ENCODE results near the gene ALDH9A1. TPM values are rescaled to one million over a fixed set of nuclear protein-coding genes. Genes with fewer than 3 reads are reported as not detected.
"Not testable (repeated sequence)": the region's sequence is repeated elsewhere in the genome, so short reads cannot be mapped to it uniquely, and the experiment has no call there.

ALDH9A1 gene
- polyA plus RNA-seq, 4 donors: 53.0 to 73.2 (median 60.3) TPM

- Histone ChIP-seq H3K36me3 (ENCODE audit: control insufficient read depth in 3 of 3, insufficient read depth in 2 of 3, low read depth in 1 of 3, low read length in 3 of 3) (peaks cover 10 to 30% (median 12%) of the 10 kb centered on the region in 3 donors), H3K4me3 (ENCODE audit: low read depth in 1 of 3, low read length in 3 of 3) (no peak overlapping the region), H3K4me1 (ENCODE audit: control insufficient read depth in 3 of 3, insufficient read depth in 2 of 3, low read depth in 1 of 3, low read length in 2 of 3) (no peaks in the 10 kb centered on the region), H3K27me3 (ENCODE audit: control insufficient read depth in 3 of 3, insufficient read depth in 3 of 3, low read length in 3 of 3) (no peaks in the 10 kb centered on the region), H3K9me3 (ENCODE audit: control insufficient read depth in 2 of 2, insufficient read depth in 1 of 2, low read depth in 1 of 2, low read length in 1 of 2) (no peaks in the 10 kb centered on the region), H3K27ac (ENCODE audit: low read depth in 1 of 3, low read length in 2 of 3) (no peak overlapping the region)
- FAIRE-seq (no peak), DNase-seq (no peak)
- WGBS, 3 donors: 92 to 100% (median 98%) methylated on average over 3 of the region's 3 CpGs
Measured at GRCh38 chr1:165668184-165668583, 30.2 kb downstream of the ALDH9A1 start.

- DNase-seq (no peak), FAIRE-seq (no peak)
- no peaks in the 10 kb centered on the region for H3K9me3 ChIP-seq (ENCODE audit: control insufficient read depth in 2 of 2, insufficient read depth in 1 of 2, low read depth in 1 of 2, low read length in 1 of 2)
- peaks cover 13 to 29% (median 20%) of the 10 kb centered on the region in 3 donors for H3K36me3 ChIP-seq (ENCODE audit: control insufficient read depth in 3 of 3, insufficient read depth in 2 of 3, low read depth in 1 of 3, low read length in 3 of 3)
- peaks cover 0 to 2% (median 0%) of the 10 kb centered on the region in 3 donors for H3K4me1 ChIP-seq (ENCODE audit: control insufficient read depth in 3 of 3, insufficient read depth in 2 of 3, low read depth in 1 of 3, low read length in 2 of 3)
- H3K4me3 ChIP-seq (ENCODE audit: low read depth in 1 of 3, low read length in 3 of 3): no peak overlapping the region
- H3K27me3 ChIP-seq (ENCODE audit: control insufficient read depth in 3 of 3, insufficient read depth in 3 of 3, low read length in 3 of 3): no peaks in the 10 kb centered on the region
- no peak overlapping the region for H3K27ac ChIP-seq (ENCODE audit: low read depth in 1 of 3, low read length in 2 of 3)
- 79 to 81% (median 81%) methylated on average over 5 of the region's 5 CpGs for WGBS, 3 donors
Measured at GRCh38 chr1:165666152-165666825, 32.1 kb downstream of the ALDH9A1 start.

- no peak for DNase-seq
- peaks cover 15 to 21% (median 21%) of the 10 kb centered on the region in 3 donors for H3K36me3 ChIP-seq (ENCODE audit: control insufficient read depth in 3 of 3, insufficient read depth in 2 of 3, low read depth in 1 of 3, low read length in 3 of 3)
- FAIRE-seq: no peak
- no peaks in the 10 kb centered on the region for H3K9me3 ChIP-seq (ENCODE audit: control insufficient read depth in 2 of 2, insufficient read depth in 1 of 2, low read depth in 1 of 2, low read length in 1 of 2)
- no peaks in the 10 kb centered on the region for H3K27me3 ChIP-seq (ENCODE audit: control insufficient read depth in 3 of 3, insufficient read depth in 3 of 3, low read length in 3 of 3)
- peaks cover 0 to 2% (median 0%) of the 10 kb centered on the region in 3 donors for H3K4me1 ChIP-seq (ENCODE audit: control insufficient read depth in 3 of 3, insufficient read depth in 2 of 3, low read depth in 1 of 3, low read length in 2 of 3)
- 76 to 91% (median 79%) methylated on average over 3 of the region's 3 CpGs for WGBS, 3 donors
- H3K27ac ChIP-seq (ENCODE audit: low read depth in 1 of 3, low read length in 2 of 3): no peak overlapping the region
- H3K4me3 ChIP-seq (ENCODE audit: low read depth in 1 of 3, low read length in 3 of 3): no peak overlapping the region
Measured at GRCh38 chr1:165662186-165662585, 36.2 kb downstream of the ALDH9A1 start.

GRCh38 chr1:165661703-165662102 is 36.7 kb downstream of the ALDH9A1 start:
- peaks cover 15 to 23% (median 21%) of the 10 kb centered on the region in 3 donors for H3K36me3 ChIP-seq (ENCODE audit: control insufficient read depth in 3 of 3, insufficient read depth in 2 of 3, low read depth in 1 of 3, low read length in 3 of 3)
- no peaks in the 10 kb centered on the region for H3K27me3 ChIP-seq (ENCODE audit: control insufficient read depth in 3 of 3, insufficient read depth in 3 of 3, low read length in 3 of 3)
- no peak overlapping the region for H3K27ac ChIP-seq (ENCODE audit: low read depth in 1 of 3, low read length in 2 of 3)
- H3K4me3 ChIP-seq (ENCODE audit: low read depth in 1 of 3, low read length in 3 of 3): no peak overlapping the region
- 91 to 95% (median 92%) methylated on average over 2 of the region's 2 CpGs for WGBS, 3 donors
- no peaks in the 10 kb centered on the region for H3K9me3 ChIP-seq (ENCODE audit: control insufficient read depth in 2 of 2, insufficient read depth in 1 of 2, low read depth in 1 of 2, low read length in 1 of 2)
- H3K4me1 ChIP-seq (ENCODE audit: control insufficient read depth in 3 of 3, insufficient read depth in 2 of 3, low read depth in 1 of 3, low read length in 2 of 3): peaks cover 0 to 2% (median 0%) of the 10 kb centered on the region in 3 donors
- DNase-seq (no peak), FAIRE-seq (no peak)

- H3K36me3 ChIP-seq (ENCODE audit: control insufficient read depth in 3 of 3, insufficient read depth in 2 of 3, low read depth in 1 of 3, low read length in 3 of 3): peaks cover 18 to 29% (median 25%) of the 10 kb centered on the region in 3 donors
- H3K27ac ChIP-seq (ENCODE audit: low read depth in 1 of 3, low read length in 2 of 3): no peak overlapping the region
- no peak for DNase-seq
- H3K9me3 ChIP-seq (ENCODE audit: control insufficient read depth in 2 of 2, insufficient read depth in 1 of 2, low read depth in 1 of 2, low read length in 1 of 2): no peaks in the 10 kb centered on the region
- no peak overlapping the region for H3K4me3 ChIP-seq (ENCODE audit: low read depth in 1 of 3, low read length in 3 of 3)
- no peaks in the 10 kb centered on the region for H3K27me3 ChIP-seq (ENCODE audit: control insufficient read depth in 3 of 3, insufficient read depth in 3 of 3, low read length in 3 of 3)
- 58 to 93% (median 89%) methylated on average over 3 of the region's 3 CpGs for WGBS, 3 donors
- H3K4me1 ChIP-seq (ENCODE audit: control insufficient read depth in 3 of 3, insufficient read depth in 2 of 3, low read depth in 1 of 3, low read length in 2 of 3): peaks cover 0 to 2% (median 0%) of the 10 kb centered on the region in 3 donors
- FAIRE-seq: no peak
Measured at GRCh38 chr1:165659581-165659895, 38.8 kb downstream of the ALDH9A1 start.

- not testable (repeated sequence) for DNase-seq; H3K4me3 ChIP-seq (ENCODE audit: low read depth in 1 of 3, low read length in 3 of 3); H3K4me1 ChIP-seq (ENCODE audit: control insufficient read depth in 3 of 3, insufficient read depth in 2 of 3, low read depth in 1 of 3, low read length in 2 of 3); H3K9me3 ChIP-seq (ENCODE audit: control insufficient read depth in 2 of 2, insufficient read depth in 1 of 2, low read depth in 1 of 2, low read length in 1 of 2); H3K27ac ChIP-seq (ENCODE audit: low read depth in 1 of 3, low read length in 2 of 3); H3K27me3 ChIP-seq (ENCODE audit: control insufficient read depth in 3 of 3, insufficient read depth in 3 of 3, low read length in 3 of 3); FAIRE-seq
- WGBS, 3 donors: 92 to 97% (median 96%) methylated on average over 9 of the region's 9 CpGs
- H3K36me3 ChIP-seq (ENCODE audit: control insufficient read depth in 3 of 3, insufficient read depth in 2 of 3, low read depth in 1 of 3, low read length in 3 of 3): peaks cover 17 to 33% (median 25%) of the 10 kb centered on the region in 3 donors
Measured at GRCh38 chr1:165658766-165659580, 39.4 kb downstream of the ALDH9A1 start.

GRCh38 chr1:165650981-165651625 is 47.3 kb downstream of the ALDH9A1 start:
- DNase-seq: no peak
- Histone ChIP-seq H3K4me1 (ENCODE audit: control insufficient read depth in 3 of 3, insufficient read depth in 2 of 3, low read depth in 1 of 3, low read length in 2 of 3) (peaks cover 0 to 20% (median 2%) of the 10 kb centered on the region in 3 donors), H3K9me3 (ENCODE audit: control insufficient read depth in 2 of 2, insufficient read depth in 1 of 2, low read depth in 1 of 2, low read length in 1 of 2) (peaks cover 0 to 3% of the 10 kb centered on the region in 2 donors), H3K36me3 (ENCODE audit: control insufficient read depth in 3 of 3, insufficient read depth in 2 of 3, low read depth in 1 of 3, low read length in 3 of 3) (peaks cover 4 to 47% (median 18%) of the 10 kb centered on the region in 3 donors), H3K4me3 (ENCODE audit: low read depth in 1 of 3, low read length in 3 of 3) (no peak overlapping the region), H3K27ac (ENCODE audit: low read depth in 1 of 3, low read length in 2 of 3) (no peak overlapping the region), H3K27me3 (ENCODE audit: control insufficient read depth in 3 of 3, insufficient read depth in 3 of 3, low read length in 3 of 3) (no peaks in the 10 kb centered on the region)
- 89 to 94% (median 90%) methylated on average over 9 of the region's 9 CpGs for WGBS, 3 donors
- no peak for FAIRE-seq

DNA sequence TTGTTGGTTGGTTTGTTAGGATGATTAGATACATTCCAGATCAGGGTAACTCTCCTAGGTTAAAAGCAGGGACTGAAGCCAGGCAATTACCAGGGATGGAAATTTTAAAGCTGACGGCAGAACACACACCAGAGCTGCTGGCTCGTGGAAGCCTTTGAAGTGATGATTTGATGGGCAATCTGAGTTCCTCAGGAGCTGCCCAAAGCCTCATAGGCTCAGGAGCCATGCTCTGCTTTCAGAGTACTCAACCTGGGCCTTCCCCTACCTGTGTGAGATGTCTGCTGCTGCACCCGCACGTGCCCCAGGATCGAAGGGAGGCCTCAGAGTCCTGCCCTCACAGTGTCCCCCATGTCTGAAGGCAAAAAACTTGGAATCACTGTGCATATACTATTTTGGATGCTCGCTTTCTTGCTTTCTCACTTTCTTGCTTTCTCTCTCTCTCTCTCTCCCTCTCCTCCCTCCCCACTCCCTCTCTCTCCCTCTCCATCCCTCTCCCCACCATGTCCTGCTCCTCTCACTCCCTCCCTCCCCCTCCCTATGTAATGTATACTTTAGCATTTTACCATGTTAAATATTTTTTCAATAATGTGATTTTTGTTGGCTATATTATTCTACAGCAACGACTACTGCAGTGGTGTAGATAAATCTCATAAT is 49.3 kb downstream of the ALDH9A1 start:
- Histone ChIP-seq H3K27me3 (ENCODE audit: control insufficient read depth in 3 of 3, insufficient read depth in 3 of 3, low read length in 3 of 3) (no peaks in the 10 kb centered on the region), H3K9me3 (ENCODE audit: control insufficient read depth in 2 of 2, insufficient read depth in 1 of 2, low read depth in 1 of 2, low read length in 1 of 2) (peaks cover 0 to 3% of the 10 kb centered on the region in 2 donors), H3K27ac (ENCODE audit: low read depth in 1 of 3, low read length in 2 of 3) (no peak overlapping the region), H3K4me3 (ENCODE audit: low read depth in 1 of 3, low read length in 3 of 3) (no peak overlapping the region), H3K36me3 (ENCODE audit: control insufficient read depth in 3 of 3, insufficient read depth in 2 of 3, low read depth in 1 of 3, low read length in 3 of 3) (peaks cover 4 to 43% (median 8%) of the 10 kb centered on the region in 3 donors), H3K4me1 (ENCODE audit: control insufficient read depth in 3 of 3, insufficient read depth in 2 of 3, low read depth in 1 of 3, low read length in 2 of 3) (peaks cover 0 to 28% (median 2%) of the 10 kb centered on the region in 3 donors)
- no peak for DNase-seq
- FAIRE-seq: no peak
- 84 to 88% (median 86%) methylated on average over 7 of the region's 7 CpGs for WGBS, 3 donors
